GM19455 (cell line): ENCODE results near the gene CIBAR2.

Experiments
- ATAC-seq: cut with Tn5 transposase; IDR thresholded peaks from one replicate; pipeline ENCODE4 v1.9.1; 2021; ENCODE audit not compliant: unreplicated experiment

The CIBAR2 gene

GRCh38 chr16:85112364-85112763 is at the start of gene CIBAR2:
CIBAR2 (minus strand) TSS chr16:85112472; CDS start chr16:85112352, 120 bp downstream.
- no peak for ATAC-seq

- ATAC-seq = no peak
Measured at GRCh38 chr16:85159179-85159980, 47.1 kb upstream of the CIBAR2 start.

DNA sequence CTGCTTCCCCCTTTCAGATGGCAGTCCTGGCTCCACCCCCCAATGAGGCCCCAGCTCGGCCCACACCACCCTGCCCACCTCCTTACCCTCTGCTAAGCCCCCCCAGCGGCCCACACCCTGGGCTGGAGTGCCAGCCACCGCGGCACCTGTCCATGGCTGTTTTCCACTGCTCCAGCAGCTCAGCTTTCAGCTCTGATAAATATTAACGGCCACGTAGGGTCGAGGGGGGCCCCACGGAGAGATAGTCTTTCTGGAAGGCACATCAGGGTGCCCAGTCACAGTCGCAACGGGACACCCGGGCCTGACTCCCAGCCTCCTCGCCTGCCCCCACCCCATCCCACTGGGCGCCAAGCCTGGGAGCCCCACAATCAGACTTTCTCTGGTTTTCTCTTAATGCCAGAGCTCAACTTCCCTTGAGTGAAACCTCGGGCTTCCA is 46.5 kb upstream of the CIBAR2 start:
- ATAC-seq = no peak

DNA sequence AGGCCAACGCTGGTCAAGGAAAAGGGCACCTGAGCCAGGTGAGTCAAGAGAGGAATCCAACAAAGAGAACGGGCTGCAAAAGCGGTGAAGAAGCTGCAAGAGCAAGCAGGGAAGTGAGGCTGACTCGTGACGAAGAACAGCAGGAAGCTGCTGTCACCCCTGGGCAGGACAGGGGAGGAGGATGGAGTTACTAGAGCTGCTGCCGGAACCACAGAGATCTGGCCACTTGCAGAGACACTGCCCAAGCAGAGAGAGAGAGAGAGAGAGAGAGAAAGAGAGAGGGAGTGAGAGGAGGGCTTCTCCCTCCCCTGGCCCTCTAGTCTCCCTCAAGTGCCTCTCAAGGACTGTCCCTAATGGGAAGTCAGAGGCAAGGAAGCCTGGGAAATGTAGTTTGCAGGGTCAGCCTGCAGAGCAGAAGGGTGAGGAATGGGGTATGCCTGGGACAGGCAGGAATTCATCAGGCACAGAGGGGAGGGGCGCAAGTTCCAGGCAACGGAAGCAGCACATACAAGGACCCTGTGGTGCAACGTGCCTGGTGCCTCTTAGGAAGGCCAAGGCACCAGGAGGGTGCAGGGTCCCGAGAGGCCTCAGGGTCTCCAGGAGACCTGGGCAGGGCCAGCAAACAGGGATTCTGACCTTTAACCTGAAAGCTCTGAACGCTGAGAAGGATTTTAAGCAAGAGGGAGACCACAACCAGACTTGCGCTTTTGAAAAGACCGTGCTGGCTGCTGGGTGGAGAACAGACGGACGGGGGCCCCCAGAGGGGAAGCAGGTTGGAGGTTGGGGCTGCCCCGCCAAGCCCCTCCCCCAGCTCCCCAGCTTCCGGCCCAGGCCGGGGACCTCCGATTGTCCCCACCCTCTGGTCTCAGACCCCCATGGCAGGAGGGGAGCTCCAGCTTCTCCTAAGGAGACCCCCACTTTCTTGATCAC is 45.8 kb upstream of the CIBAR2 start:
- no peak for ATAC-seq

DNA sequence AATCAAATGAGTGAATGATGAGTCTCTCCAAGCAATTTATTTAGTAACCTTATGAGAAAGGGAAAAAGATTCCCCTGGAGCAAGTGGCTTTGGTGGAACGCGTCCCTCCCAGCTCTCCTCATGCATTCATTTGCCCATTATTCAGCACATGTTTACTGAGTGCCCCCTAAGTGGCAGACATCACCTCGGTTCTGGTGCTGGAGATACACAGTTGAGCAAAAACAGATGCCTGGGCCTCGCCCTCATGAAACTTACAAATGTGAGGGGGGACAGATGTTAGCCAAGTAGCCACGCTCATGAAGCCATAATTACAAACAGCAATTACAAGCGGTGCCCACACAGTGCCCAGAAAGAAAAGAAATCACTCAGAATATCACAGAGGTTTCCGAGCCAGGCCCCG is 45.1 kb upstream of the CIBAR2 start:
- no peak for ATAC-seq

DNA sequence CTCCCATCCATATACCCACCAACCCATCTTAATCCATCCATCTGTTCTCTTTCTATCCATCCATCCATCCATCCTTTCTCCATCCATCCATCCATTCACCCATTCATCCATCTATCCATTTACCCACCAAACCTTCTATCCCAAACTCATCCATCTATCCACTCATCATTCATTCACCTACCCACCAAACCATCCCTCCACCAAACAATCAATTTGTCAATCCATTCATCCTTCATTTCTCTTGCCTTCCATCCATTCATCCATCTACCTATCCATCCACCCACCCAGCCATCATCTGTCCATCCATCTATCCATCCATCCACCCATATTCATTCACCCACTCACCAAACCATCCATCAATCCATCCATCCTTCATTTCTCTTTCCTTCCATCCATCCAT is 44.6 kb upstream of the CIBAR2 start:
- no peak for ATAC-seq

DNA sequence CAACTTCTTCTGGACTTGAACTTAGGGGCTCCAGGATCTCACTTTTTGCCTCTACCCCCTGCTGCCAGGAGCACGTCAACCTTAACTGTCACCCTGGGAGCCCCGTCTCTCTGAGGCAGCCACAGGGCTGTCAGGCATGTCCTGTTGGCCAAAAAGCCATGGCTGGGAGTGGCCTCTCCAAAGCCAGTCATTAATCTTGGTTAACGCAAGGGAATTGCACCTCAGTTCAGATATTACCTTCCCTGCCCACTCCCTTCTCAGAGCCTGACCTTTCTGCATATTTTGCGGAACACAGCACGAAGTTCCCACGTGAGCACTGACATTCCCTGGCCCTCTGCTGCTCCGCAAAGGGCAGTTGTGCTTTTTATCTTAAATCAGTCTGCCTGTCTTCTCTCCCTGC is 44.2 kb upstream of the CIBAR2 start:
- no peak for ATAC-seq

- ATAC-seq = no peak
Measured at GRCh38 chr16:85153656-85154091, 41.4 kb upstream of the CIBAR2 start.

GRCh38 chr16:85153046-85153445 is 40.8 kb upstream of the CIBAR2 start:
- ATAC-seq = no peak

DNA sequence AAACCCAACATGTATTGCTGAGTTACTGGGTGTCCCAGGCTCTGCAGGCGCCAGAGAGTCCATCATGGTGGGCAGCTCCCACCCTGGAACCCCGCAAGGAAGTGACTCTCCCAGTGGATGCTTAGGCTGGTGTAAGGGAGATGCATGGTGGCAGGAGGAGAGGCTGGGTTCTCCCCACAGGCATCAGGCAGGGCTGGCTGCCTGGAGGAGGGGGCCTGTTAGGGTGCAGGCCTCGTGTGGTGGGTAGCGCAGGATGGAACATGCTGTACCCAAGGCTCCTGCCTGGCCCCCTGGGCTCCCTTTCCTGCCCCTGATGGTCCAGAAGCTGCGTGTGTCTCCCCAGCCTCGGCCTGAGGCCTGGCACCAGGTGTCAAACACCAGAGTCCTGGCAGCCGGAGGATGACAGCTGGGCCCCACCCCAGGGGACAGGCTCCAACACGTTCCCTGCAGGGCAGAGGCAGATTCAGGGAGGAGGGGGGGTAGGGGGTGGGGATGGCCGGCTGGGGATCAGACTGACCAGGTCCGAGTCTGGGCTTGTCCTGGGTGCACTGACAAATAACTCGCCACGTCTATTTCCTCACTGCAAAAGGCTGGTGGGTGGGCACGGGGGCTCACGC is 40.2 kb upstream of the CIBAR2 start:
- no peak for ATAC-seq

GRCh38 chr16:85151603-85152413 is 39.5 kb upstream of the CIBAR2 start:
- no peak for ATAC-seq

DNA sequence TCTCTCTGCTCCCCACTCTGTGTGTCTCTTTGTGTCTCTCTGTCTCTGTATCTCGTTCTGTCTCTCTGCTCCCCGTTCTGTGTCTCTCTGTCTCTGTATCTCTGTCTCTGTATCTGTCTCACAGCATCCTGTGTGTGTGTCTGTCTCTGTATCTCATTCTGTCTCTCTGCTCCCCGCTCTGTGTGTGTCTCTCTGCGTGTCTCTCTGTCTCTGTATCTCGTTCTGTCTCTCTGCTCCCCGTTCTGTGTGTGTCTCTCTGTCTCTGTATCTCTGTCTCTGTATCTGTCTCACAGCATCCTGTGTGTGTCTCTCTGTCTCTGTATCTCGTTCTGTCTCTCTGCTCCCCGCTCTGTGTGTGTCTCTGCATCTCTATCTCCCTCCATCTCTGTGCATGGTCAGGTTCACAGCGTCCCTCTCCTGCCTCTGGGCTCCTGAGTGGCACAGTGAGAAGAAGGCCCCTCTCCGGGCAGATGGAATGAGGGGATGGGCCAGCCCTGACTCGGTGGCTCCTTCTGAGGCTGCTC is 38.9 kb upstream of the CIBAR2 start:
- no peak for ATAC-seq

GRCh38 chr16:85150331-85150940 is 38.2 kb upstream of the CIBAR2 start:
- ATAC-seq = no peak

- ATAC-seq = no peak
Measured at GRCh38 chr16:85149776-85150175, 37.5 kb upstream of the CIBAR2 start.

DNA sequence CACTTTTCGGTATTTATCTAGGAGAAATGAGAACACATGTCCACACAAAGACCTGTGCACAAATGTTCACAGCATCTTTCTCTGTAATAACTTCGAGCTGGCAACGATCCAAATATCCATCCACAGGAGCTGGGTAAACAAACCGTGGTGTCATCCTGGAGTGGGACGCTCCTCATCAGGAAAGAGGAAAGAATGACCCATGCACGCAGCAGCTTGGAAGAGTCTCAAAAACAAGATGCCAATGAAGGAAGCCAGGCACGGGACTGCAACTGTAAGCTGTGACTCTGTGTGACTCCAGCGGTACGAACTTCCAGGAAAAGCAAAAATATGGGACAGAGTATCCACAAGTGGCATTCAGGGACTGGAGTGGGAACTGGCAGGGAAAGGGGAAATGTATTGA is 36.7 kb upstream of the CIBAR2 start:
- no peak for ATAC-seq

GRCh38 chr16:85146922-85147651 is 34.8 kb upstream of the CIBAR2 start:
- no peak for ATAC-seq

- ATAC-seq = no peak
Measured at GRCh38 chr16:85146532-85146797, 34.2 kb upstream of the CIBAR2 start.

GRCh38 chr16:85145734-85146531 is 33.7 kb upstream of the CIBAR2 start:
- ATAC-seq = no peak

DNA sequence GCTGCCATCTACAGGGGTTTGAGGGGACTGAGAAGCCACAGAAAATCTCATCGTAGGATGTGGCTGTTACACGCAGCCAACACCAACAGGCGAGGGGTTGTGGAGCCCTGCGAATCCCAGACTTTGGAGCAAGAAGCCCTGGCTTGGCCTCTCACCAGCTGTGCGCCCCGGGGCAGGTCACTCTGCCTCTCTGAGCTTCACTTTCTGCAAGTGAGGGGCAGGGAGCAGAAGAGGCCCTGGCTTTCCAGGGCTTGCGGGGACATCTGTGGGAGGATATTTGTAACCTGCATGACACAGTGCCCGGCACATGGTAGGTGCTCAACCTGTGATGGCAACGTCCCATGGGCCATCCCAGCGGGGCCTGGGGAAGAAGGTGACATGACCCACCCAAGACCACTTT is 32.9 kb upstream of the CIBAR2 start:
- no peak for ATAC-seq
